ENCODE measurements around the gene TCF20.

The TCF20 gene

DNA sequence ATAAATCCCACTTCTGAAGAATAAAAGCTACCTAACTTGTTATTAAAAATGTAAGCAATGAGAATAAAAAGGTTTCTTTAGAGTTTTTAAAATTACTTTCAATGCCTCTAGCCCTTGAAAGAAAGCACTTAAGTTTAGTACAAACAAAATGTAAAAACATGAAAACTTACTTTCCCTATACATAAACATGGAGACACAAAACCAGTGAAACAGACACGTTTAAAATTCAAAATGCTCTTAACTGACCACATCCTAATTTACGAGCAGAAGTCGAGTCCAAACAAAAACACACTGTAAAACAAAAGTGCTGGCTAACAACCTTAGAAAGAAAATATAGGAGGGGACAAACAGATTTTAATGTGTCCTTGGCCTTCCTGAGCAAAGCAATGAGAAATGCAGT lies 36.6 kb downstream of the TCF20 start:
- no peak for DNase-seq (ENCODE audit: low spot score)
- TF ChIP-seq CTCF (conservative IDR thresholded peaks at IDR 0.05; ENCODE audit: low read depth): no peak
- ChIA-PET CTCF (no interaction called here), POLR2A (ENCODE audit: low non-redundant PET) (no interaction called here)
- H3K27ac ChIP-seq: no peak overlapping the region

GRCh38 chr22:42231929-42232328 lies 38.5 kb downstream of the TCF20 start:
- DNase-seq (ENCODE audit: low spot score): no peak
- H3K27ac ChIP-seq: no peak overlapping the region
- POLR2A ChIA-PET (ENCODE audit: low non-redundant PET): no interaction called here
- CTCF ChIA-PET: interaction anchor here (0.6 kb wide), 1 partner anchor 230 kb away, joined by 9 read pairs; no protein-coding TSS in a partner anchor
- no peak for TF ChIP-seq CTCF (conservative IDR thresholded peaks at IDR 0.05; ENCODE audit: low read depth)

- TF ChIP-seq CTCF (conservative IDR thresholded peaks at IDR 0.05; ENCODE audit: low read depth): no peak
- no peak for DNase-seq (ENCODE audit: low spot score)
- ChIA-PET CTCF (no interaction called here), POLR2A (ENCODE audit: low non-redundant PET) (no interaction called here)
- no peak overlapping the region for H3K27ac ChIP-seq
Observed at GRCh38 chr22:42229455-42230149, 40.9 kb downstream of the TCF20 start.

- POLR2A ChIA-PET (ENCODE audit: low non-redundant PET): no interaction called here
- no peak for DNase-seq (ENCODE audit: low spot score)
- H3K27ac ChIP-seq: no peak overlapping the region
- CTCF ChIA-PET: no interaction called here
- TF ChIP-seq CTCF (conservative IDR thresholded peaks at IDR 0.05; ENCODE audit: low read depth): no peak
Observed at GRCh38 chr22:42228483-42228882, 42.0 kb downstream of the TCF20 start.

- ChIA-PET POLR2A (ENCODE audit: low non-redundant PET) (no interaction called here), CTCF (no interaction called here)
- no peak overlapping the region for H3K27ac ChIP-seq
- no peak for TF ChIP-seq CTCF (conservative IDR thresholded peaks at IDR 0.05; ENCODE audit: low read depth)
- no peak for DNase-seq (ENCODE audit: low spot score)
Observed at GRCh38 chr22:42227435-42227834, 43.0 kb downstream of the TCF20 start.

DNA sequence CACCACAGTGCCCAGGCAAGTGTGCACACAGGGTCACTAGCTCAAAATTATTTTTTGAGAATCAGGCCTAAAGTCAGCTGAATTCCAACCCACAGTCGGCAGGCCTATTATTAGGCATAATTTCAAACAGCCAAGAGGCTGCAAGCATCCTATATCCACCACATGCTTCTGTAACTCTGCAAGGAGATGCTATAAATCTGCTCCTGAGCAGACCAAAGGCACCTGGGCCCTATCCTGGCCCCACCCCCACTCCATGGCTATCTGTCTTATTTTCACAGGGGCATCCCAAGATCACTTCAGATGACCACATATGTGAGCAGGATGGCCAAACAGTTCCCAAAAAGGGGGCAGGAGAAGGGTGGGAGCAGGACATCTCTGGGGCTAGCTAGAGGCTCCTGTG lies 44.6 kb downstream of the TCF20 start:
- DNase-seq (ENCODE audit: low spot score): no peak
- no peak for TF ChIP-seq CTCF (conservative IDR thresholded peaks at IDR 0.05; ENCODE audit: low read depth)
- POLR2A ChIA-PET (ENCODE audit: low non-redundant PET): no interaction called here
- no peak overlapping the region for H3K27ac ChIP-seq
- CTCF ChIA-PET: no interaction called here

Data from RWPE1 (cell line).